ENCODE results near the gene PRR12. TPM values are rescaled to one million over a fixed set of nuclear protein-coding genes. Genes with fewer than 3 reads are reported as not detected.

The PRR12 gene
- 37.1 and 42.1 TPM in 2 replicates for total RNA-seq

GRCh38 chr19:49590971-49591730 lies at the start of gene PRR12:
Gene PRR12, plus strand, starts transcription at chr19:49591182. Its CDS starts 473 bp downstream, at chr19:49591655.
- Mint-ChIP-seq H3K27ac (peak within 1 kb of the TSS; percentile 89), H3K9me3 (no peaks in the 10 kb centered on the region), H3K27me3 (no peaks in the 10 kb centered on the region), H3K36me3 (ENCODE audit: low read depth) (peaks cover 19% of the 10 kb centered on the region), H3K4me3 (peak within 1 kb of the TSS; percentile 85), H3K4me1 (peaks cover 34% of the 10 kb centered on the region)
- no peak for TF ChIP-seq CTCF (IDR thresholded peaks at IDR 0.05)
- DNase-seq = peak; percentile 71
- POLR2A ChIA-PET = interaction anchor here (0.6 to 6.5 kb wide), 16 partner anchors 11 to 971 kb away, joined by 3 to 106 read pairs (median 8); partner anchors contain the start of genes BCL2L12, IRF3, NOSIP and PIH1D1
- peak; percentile 19 for ATAC-seq (ENCODE audit: low read depth)
- CTCF ChIA-PET = interaction anchor here (1.5 kb wide), 1 partner anchor 20 kb away, joined by 3 read pairs; no protein-coding TSS in a partner anchor
- intact Hi-C loops (cut with micrococcal nuclease) = loop anchor here (1.0 to 5.0 kb wide), 12 partner anchors 11 to 954 kb away; partner anchors contain the start of genes AKT1S1, ALDH16A1, AP2A1 and BCL2L12

GRCh38 chr19:49541914-49542313 lies 49.1 kb upstream of the PRR12 start:
- no peak for TF ChIP-seq CTCF (IDR thresholded peaks at IDR 0.05)

GRCh38 chr19:49542446-49542845 lies 48.5 kb upstream of the PRR12 start:
- Mint-ChIP-seq H3K36me3 (ENCODE audit: low read depth) (no peaks in the 10 kb centered on the region), H3K27ac (no peak overlapping the region), H3K4me1 (peaks cover 28% of the 10 kb centered on the region), H3K9me3 (no peaks in the 10 kb centered on the region), H3K4me3 (no peak overlapping the region), H3K27me3 (no peaks in the 10 kb centered on the region)
- intact Hi-C loops (cut with micrococcal nuclease) = no loop called here
- ATAC-seq (ENCODE audit: low read depth) = no peak
- POLR2A ChIA-PET = no interaction called here
- CTCF ChIA-PET = no interaction called here
- DNase-seq = no peak
- TF ChIP-seq CTCF (IDR thresholded peaks at IDR 0.05) = no peak

More at GRCh38 chr19:49541914-49542313, 49.1 kb upstream of the PRR12 start:
- ChIA-PET CTCF (no interaction called here), POLR2A (interaction anchor here (0.6 to 0.7 kb wide), 4 partner anchors 29 to 333 kb away, joined by 3 to 9 read pairs (median 4); partner anchors contain the start of gene FCGRT)
- Mint-ChIP-seq H3K4me1 (peaks cover 30% of the 10 kb centered on the region), H3K36me3 (ENCODE audit: low read depth) (no peaks in the 10 kb centered on the region), H3K27me3 (no peaks in the 10 kb centered on the region), H3K9me3 (no peaks in the 10 kb centered on the region), H3K4me3 (no peak overlapping the region), H3K27ac (no peak overlapping the region)
- DNase-seq = no peak
- intact Hi-C loops (cut with micrococcal nuclease) = no loop called here
- ATAC-seq (ENCODE audit: low read depth) = no peak

GRCh38 chr19:49543032-49543431 lies 48.0 kb upstream of the PRR12 start:
- CTCF ChIA-PET = no interaction called here
- H3K9me3 Mint-ChIP-seq = no peaks in the 10 kb centered on the region
- POLR2A ChIA-PET = no interaction called here
- no peak for DNase-seq
- intact Hi-C loops (cut with micrococcal nuclease) = no loop called here
- H3K36me3 Mint-ChIP-seq (ENCODE audit: low read depth) = no peaks in the 10 kb centered on the region
- H3K27ac Mint-ChIP-seq = no peak overlapping the region
- no peak overlapping the region for H3K4me3 Mint-ChIP-seq
- TF ChIP-seq CTCF (IDR thresholded peaks at IDR 0.05) = no peak
- no peaks in the 10 kb centered on the region for H3K27me3 Mint-ChIP-seq
- ATAC-seq (ENCODE audit: low read depth) = no peak
- H3K4me1 Mint-ChIP-seq = peaks cover 22% of the 10 kb centered on the region

- intact Hi-C loops (cut with micrococcal nuclease) = no loop called here
- ChIA-PET POLR2A (no interaction called here), CTCF (interaction anchor here (1.2 kb wide), 1 partner anchor 37 kb away, joined by 3 read pairs; no protein-coding TSS in a partner anchor)
- Mint-ChIP-seq H3K4me1 (peaks cover 14% of the 10 kb centered on the region), H3K27me3 (no peaks in the 10 kb centered on the region), H3K4me3 (no peak overlapping the region), H3K36me3 (ENCODE audit: low read depth) (no peaks in the 10 kb centered on the region), H3K9me3 (no peaks in the 10 kb centered on the region), H3K27ac (no peak overlapping the region)
- TF ChIP-seq CTCF (IDR thresholded peaks at IDR 0.05) = no peak
- DNase-seq (no peak), ATAC-seq (ENCODE audit: low read depth) (no peak)
Measured at GRCh38 chr19:49544154-49544553, 46.8 kb upstream of the PRR12 start.

All from activated B cell treated with CpG ODN at 0.5 μM for 24 hours (primary cell).